ENCODE data around the gene QSOX2.

GRCh38 chr9:136191099-136191959, 54.3 kb downstream of the QSOX2 start:
- TF ChIP-seq GATA2 (IDR thresholded peaks at IDR 0.05; ENCODE audit: low read depth, low read length) = no peak
- TF ChIP-seq GATA3 (IDR thresholded peaks at IDR 0.05; ENCODE audit: low read depth, low read length) = no peak
